SK-N-MC (cell line): ENCODE measurements around the gene OTUD1.

Experiments used
- EZH2 ChIP-seq: fragments of 200-600 bp; sonication (generic); IDR thresholded peaks from one replicate; pipeline ENCODE4 v1.6.1; 2017; ENCODE audit warnings: antibody characterized with exemption
- POLR2AphosphoS5 ChIP-seq: IDR thresholded peaks from 2 replicates; pipeline ENCODE4 v1.6.1; 2012; ENCODE audit warnings: mild to moderate bottlenecking, low read depth, low read length, borderline replicate concordance

DNA sequence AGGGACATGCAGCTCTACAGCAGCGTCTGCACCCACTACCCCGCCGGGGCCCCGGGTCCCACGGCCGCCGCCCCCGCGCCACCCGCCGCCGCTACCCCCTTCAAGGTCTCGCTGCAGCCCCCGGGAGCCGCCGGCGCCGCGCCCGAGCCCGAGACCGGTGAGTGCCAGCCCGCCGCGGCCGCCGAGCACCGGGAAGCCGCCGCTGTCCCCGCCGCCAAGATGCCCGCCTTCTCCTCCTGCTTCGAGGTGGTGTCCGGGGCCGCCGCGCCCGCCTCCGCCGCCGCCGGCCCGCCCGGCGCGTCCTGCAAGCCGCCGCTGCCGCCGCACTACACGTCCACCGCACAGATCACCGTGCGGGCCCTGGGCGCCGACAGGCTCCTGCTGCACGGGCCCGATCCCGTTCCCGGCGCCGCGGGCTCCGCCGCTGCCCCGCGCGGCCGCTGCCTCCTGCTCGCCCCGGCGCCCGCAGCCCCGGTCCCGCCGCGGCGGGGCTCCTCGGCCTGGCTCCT lies 631 bp downstream of the OTUD1 start:
- TF ChIP-seq POLR2AphosphoS5, result no peak
- TF ChIP-seq EZH2, result no peak
